Pulmonary artery endothelial cell (primary cell): ENCODE results near the gene TICAM1. TPM values are rescaled to one million over a fixed set of nuclear protein-coding genes. Genes with fewer than 3 reads are reported as not detected.

ENCODE experiments used
- DNase-seq: peaks from one replicate; pipeline ENCODE4 v3.0.0-alpha.2; 2011; ENCODE audit warnings: low read depth, low spot score
- total RNA-seq: library from RNA; depleted of rRNA; stranded (reverse); fragments of >200 nt; gene quantifications from 2 replicates; pipeline ENCODE4 v1.2.3, GENCODE V29; 2014

Gene TICAM1
- total RNA-seq, 1 donor from 2014 or later = 4.0 TPM

DNA sequence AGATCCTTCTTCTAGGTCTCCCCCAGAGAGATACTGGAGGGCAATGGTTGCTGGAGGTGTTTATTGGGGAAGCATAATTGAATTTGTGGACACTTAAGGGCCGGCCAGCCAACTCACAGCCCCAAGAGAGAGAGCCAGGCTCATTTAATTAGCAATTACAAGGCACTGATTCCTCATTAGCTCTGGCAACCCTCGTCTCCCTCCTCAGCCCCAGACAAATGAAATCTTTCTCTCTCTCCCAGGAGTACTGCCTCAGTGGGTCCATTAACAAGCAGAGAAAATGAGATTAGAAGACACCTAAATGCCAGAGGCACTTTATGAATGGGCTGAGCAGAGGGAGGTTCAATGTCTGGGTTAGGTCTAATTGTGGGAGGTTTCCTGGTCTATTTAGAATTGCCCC is 58.9 kb downstream of the TICAM1 start:
- no peak for DNase-seq

DNA sequence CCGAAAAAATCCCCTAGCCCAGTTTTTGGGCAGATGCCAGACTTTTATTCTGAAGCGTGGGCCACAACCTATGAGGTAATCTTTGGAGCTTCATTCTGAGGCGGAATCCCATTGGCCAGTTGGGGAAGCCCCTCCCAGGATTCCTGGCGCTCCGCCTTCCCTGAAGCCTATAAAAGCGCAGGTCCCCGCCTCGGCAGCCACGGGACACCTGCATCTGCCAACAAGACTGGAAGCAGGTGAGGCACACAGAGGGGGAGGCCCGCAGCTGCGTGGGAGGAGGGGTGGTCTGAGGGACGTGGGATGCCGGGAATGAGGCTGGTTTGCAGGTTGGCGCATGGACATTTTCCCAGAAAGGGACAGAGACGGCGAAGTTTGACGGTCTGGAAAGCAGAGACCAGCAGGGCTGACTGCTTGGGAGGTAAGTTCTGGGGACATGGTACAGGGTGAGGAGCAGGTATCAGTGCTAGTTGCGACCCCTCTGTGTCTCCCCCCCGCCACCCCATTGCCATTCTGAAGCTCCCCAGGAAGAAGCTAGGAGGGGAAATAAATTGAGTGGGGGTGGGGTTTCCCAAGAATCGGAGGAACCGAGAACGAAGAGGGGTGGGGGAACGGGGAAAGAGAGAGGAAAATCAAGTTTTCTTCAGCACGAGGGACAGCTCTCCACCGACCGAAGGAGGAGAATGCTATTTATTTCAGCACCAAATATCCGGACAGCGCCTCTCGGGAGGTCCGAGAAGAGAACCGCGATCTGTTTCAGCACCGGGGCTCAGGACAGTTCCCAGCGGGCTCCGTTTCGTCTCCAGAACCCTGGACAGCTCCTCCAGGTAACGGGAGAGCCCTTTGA is 62.4 kb downstream of the TICAM1 start:
- peak; percentile 35 for DNase-seq

Other genes starting within 250 kb of the TICAM1 start
- gene TNFAIP8L1, start 192.2 kb downstream of the TICAM1 start, total RNA-seq = 30.5 and 40.3 TPM in 2 replicates
- gene MYDGF, start 161.4 kb downstream of the TICAM1 start, total RNA-seq = 242 and 256 TPM in 2 replicates
- gene DPP9, start 107.9 kb downstream of the TICAM1 start, total RNA-seq = 24.5 and 48.0 TPM in 2 replicates
- gene FEM1A, start 40.0 kb downstream of the TICAM1 start, total RNA-seq = 19.2 and 22.0 TPM in 2 replicates
- 121 and 150 TPM in 2 replicates for gene PLIN3, start 36.0 kb upstream of the TICAM1 start, total RNA-seq
- not detected in 2 replicates for gene ARRDC5, start 71.2 kb upstream of the TICAM1 start, total RNA-seq
- gene UHRF1, start 77.8 kb upstream of the TICAM1 start, total RNA-seq = 76.7 and 139 TPM in 2 replicates
- gene KDM4B, start 137.4 kb upstream of the TICAM1 start, total RNA-seq = 11.7 and 13.7 TPM in 2 replicates